Kidney (tissue), 14 donors: ENCODE results near the gene ASAP3. TPM values are rescaled to one million over a fixed set of nuclear protein-coding genes. Genes with fewer than 3 reads are reported as not detected.

Experiments used
- DNase-seq, 5 donors: peaks; one replicate each; pipeline ENCODE4 v3.0.0-alpha.2; 2013 to 2020
- FAIRE-seq: peaks from 2 replicates; lab custom pipeline; 2012; peaks lifted over from hg19 to GRCh38; lab: Jason Lieb, UNC
- H3K27ac ChIP-seq, 2 donors: one replicate each; pipeline ENCODE4 v1.7.0; 2013; ENCODE audit warnings: low read depth in 2 of 2, low read length in 2 of 2, inconsistent platforms in 1 of 2
- H3K27me3 ChIP-seq: one replicate; pipeline ENCODE4 v1.7.1; 2013; ENCODE audit warnings: low read length, inconsistent platforms; ENCODE audit not compliant: control insufficient read depth, insufficient read depth
- H3K36me3 ChIP-seq, 3 donors: one replicate each; pipeline versions ENCODE4 v1.7.0 to v1.7.1; 2013; ENCODE audit warnings: low read length in 3 of 3, control low read depth in 1 of 3, inconsistent platforms in 1 of 3; ENCODE audit not compliant: insufficient read depth in 3 of 3, control insufficient read depth in 2 of 3
- H3K4me1 ChIP-seq, 3 donors: one replicate each; pipeline versions ENCODE4 v1.7.0 to v1.7.1; 2013; ENCODE audit warnings: low read length in 3 of 3, inconsistent platforms in 1 of 3, low read depth in 1 of 3; ENCODE audit not compliant: control insufficient read depth in 2 of 3, insufficient read depth in 2 of 3
- H3K4me3 ChIP-seq, 3 donors: one replicate each; pipeline versions ENCODE4 v1.7.0 to v1.8.1; 2013; ENCODE audit warnings: low read length in 3 of 3, control low read depth in 1 of 3, inconsistent platforms in 1 of 3
- H3K9ac ChIP-seq, 3 donors: one replicate each; pipeline versions ENCODE4 v1.7.0 to v1.7.1; 2013; ENCODE audit warnings: low read length in 3 of 3, control low read depth in 1 of 3, inconsistent platforms in 1 of 3
- H3K9me3 ChIP-seq, 3 donors: one replicate each; pipeline versions ENCODE4 v1.7.0 to v1.7.1; 2013; ENCODE audit warnings: low read length in 3 of 3, control low read depth in 1 of 3, inconsistent platforms in 1 of 3; ENCODE audit not compliant: control insufficient read depth in 2 of 3, insufficient read depth in 1 of 3
- intact Hi-C: fragments of 100-400 bp; cut with DNase I; formaldehyde crosslinking; loops from one replicate; pipeline ENCODE4 v1.11.1; 2022
- polyA plus RNA-seq: library from polyadenylated mRNA; stranded (reverse); fragments of 350-450 nt; fragmentation: Illumina TruSeq; extraction: RNeasy Lipid Tissue Mini Kit (QIAGEN cat#74804); gene quantifications from one replicate; pipeline ENCODE4 v1.2.3, GENCODE V29; 2014; ENCODE audit warnings: low read depth, low replicate concordance; ENCODE audit not compliant: insufficient read depth
- total RNA-seq: library from RNA; stranded (reverse); fragmentation: NEBNext Ultra II Directional; extraction: Animal tissue kit (Norgen Biotek cat#: 25700); gene quantifications from one replicate; pipeline ENCODE4 v1.2.1, GENCODE V29; 2021
- TF ChIP-seq, protein P1 (sequence below): IDR thresholded peaks from 3 replicates; pipeline ENCODE4 v1.5.1; 2012; ENCODE audit warnings: mild to moderate bottlenecking, moderate library complexity, borderline replicate concordance; ENCODE audit not compliant: insufficient read depth; ENCODE audit errors: extremely low read depth
- donor health status: control.
- donor health status: control.
- donor health status: control.
- donor health status: control.
- donor health status: control.
- donor health status: DM: yes; HTN: yes; CAD: no.
- donor health status: Normal renal cell carcinoma (clear cell type).

The ASAP3 gene
- total and polyA plus RNA-seq, 2 donors from 2014 or later = 29.9 to 37.8 TPM

- Histone ChIP-seq H3K4me3 (no peak overlapping the region), H3K27me3 (no peaks in the 10 kb centered on the region), H3K9me3 (no peaks in the 10 kb centered on the region), H3K27ac (no peak overlapping the region), H3K36me3 (peaks cover 0 to 22% (median 14%) of the 10 kb centered on the region in 3 donors), H3K9ac (no peak overlapping the region), H3K4me1 (peaks cover 0 to 19% (median 11%) of the 10 kb centered on the region in 3 donors)
- DNase-seq (no peak), FAIRE-seq (no peak)
- intact Hi-C loops = no loop called here
- TF ChIP-seq, protein P1, sequence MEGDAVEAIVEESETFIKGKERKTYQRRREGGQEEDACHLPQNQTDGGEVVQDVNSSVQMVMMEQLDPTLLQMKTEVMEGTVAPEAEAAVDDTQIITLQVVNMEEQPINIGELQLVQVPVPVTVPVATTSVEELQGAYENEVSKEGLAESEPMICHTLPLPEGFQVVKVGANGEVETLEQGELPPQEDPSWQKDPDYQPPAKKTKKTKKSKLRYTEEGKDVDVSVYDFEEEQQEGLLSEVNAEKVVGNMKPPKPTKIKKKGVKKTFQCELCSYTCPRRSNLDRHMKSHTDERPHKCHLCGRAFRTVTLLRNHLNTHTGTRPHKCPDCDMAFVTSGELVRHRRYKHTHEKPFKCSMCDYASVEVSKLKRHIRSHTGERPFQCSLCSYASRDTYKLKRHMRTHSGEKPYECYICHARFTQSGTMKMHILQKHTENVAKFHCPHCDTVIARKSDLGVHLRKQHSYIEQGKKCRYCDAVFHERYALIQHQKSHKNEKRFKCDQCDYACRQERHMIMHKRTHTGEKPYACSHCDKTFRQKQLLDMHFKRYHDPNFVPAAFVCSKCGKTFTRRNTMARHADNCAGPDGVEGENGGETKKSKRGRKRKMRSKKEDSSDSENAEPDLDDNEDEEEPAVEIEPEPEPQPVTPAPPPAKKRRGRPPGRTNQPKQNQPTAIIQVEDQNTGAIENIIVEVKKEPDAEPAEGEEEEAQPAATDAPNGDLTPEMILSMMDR = no peak
Observed at GRCh38 chr1:23399229-23399628, 84.8 kb downstream of the ASAP3 start.

DNA sequence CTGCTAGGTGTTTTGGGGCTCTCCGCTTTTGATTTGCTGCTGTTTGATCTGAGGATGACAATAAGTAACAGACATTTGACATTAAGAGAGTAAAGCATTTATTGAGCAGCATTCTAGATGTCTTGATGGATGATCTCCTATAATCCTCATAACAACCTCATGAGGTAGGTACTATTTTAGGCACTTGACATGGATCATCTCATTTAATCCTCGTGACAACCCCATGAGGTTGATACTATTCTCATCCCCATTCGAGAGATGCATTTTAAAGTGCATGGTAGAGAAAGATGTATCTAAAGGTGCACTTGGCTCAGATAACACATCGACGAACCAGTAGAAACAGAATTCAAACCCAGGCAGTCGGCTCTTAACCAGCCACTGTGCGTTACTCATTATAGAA, 86.1 kb downstream of the ASAP3 start:
- peaks cover 0 to 30% (median 16%) of the 10 kb centered on the region in 3 donors for H3K36me3 ChIP-seq
- intact Hi-C loops = no loop called here
- H3K27me3 ChIP-seq = no peaks in the 10 kb centered on the region
- no peak overlapping the region for H3K27ac ChIP-seq
- H3K9me3 ChIP-seq = no peaks in the 10 kb centered on the region
- H3K4me1 ChIP-seq = peaks cover 0 to 9% (median 3%) of the 10 kb centered on the region in 3 donors
- no peak overlapping the region for H3K9ac ChIP-seq
- TF ChIP-seq, protein P1 = no peak
- DNase-seq (no peak), FAIRE-seq (no peak)
- no peak overlapping the region for H3K4me3 ChIP-seq

- H3K27me3 ChIP-seq = no peaks in the 10 kb centered on the region
- peaks cover 0 to 3% (median 0%) of the 10 kb centered on the region in 3 donors for H3K4me1 ChIP-seq
- no peak overlapping the region for H3K9ac ChIP-seq
- H3K36me3 ChIP-seq = peaks cover 4 to 17% (median 13%) of the 10 kb centered on the region in 3 donors
- H3K27ac ChIP-seq = no peak overlapping the region
- no peak for DNase-seq
- H3K9me3 ChIP-seq = peaks cover 0 to 4% (median 0%) of the 10 kb centered on the region in 3 donors
- no peak overlapping the region for H3K4me3 ChIP-seq
- FAIRE-seq = no peak
- intact Hi-C loops = no loop called here
- TF ChIP-seq, protein P1 = no peak
Observed at GRCh38 chr1:23396380-23396779, 87.6 kb downstream of the ASAP3 start.

GRCh38 chr1:23395849-23396248, 88.1 kb downstream of the ASAP3 start:
- no peak for FAIRE-seq
- Histone ChIP-seq H3K9me3 (peaks cover 0 to 4% (median 0%) of the 10 kb centered on the region in 3 donors), H3K9ac (no peak overlapping the region)

More at GRCh38 chr1:23395849-23396248, 88.1 kb downstream of the ASAP3 start:
- TF ChIP-seq, protein P1 = no peak
- intact Hi-C loops = no loop called here
- Histone ChIP-seq H3K27me3 (no peaks in the 10 kb centered on the region), H3K4me1 (peaks cover 0 to 3% (median 0%) of the 10 kb centered on the region in 3 donors), H3K36me3 (peaks cover 4 to 17% (median 13%) of the 10 kb centered on the region in 3 donors), H3K4me3 (no peak overlapping the region), H3K27ac (no peak overlapping the region)
- no peak for DNase-seq
